Testis (tissue), 2 donors: ENCODE measurements around the gene COG2.

ENCODE experiments used
- POLR2A ChIP-seq: fragments of 450-650 bp; IDR thresholded peaks from one replicate; pipeline ENCODE4 v1.6.1; 2017; ENCODE audit warnings: antibody characterized with exemption, mild to moderate bottlenecking, moderate library complexity
- TF ChIP-seq, protein P1 (sequence below), 3 experiments: fragments of 450-650 bp in 2 of 3; fragments of 200-600 bp in 1 of 3; sonication (generic) in 1 of 3; IDR thresholded peaks; one replicate each; pipeline ENCODE4 v1.5.1; 2016 to 2019; ENCODE audit warnings: antibody characterized with exemption in 3 of 3, mild to moderate bottlenecking in 2 of 3, moderate library complexity in 1 of 3

DNA sequence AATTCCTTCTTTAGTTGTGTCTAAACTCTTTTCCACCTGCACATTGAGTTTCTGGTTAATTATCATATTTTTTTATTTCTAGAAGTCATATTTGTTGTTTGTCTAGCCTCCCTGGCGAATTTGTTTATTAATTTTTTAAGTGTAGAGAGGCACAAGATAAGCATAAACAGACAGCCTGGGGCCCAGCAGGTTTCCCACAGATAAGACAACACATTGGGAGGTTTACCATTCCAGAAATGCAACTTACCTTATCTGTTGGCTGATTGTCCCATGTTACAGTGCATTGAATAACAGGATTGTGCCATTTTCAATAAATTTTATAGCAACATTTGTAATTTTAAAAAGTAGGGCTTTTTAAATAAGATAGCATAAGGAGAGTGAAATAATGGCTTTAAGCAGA lies 34.9 kb downstream of the COG2 start:
- TF ChIP-seq POLR2A: no peak
- TF ChIP-seq, protein P1, sequence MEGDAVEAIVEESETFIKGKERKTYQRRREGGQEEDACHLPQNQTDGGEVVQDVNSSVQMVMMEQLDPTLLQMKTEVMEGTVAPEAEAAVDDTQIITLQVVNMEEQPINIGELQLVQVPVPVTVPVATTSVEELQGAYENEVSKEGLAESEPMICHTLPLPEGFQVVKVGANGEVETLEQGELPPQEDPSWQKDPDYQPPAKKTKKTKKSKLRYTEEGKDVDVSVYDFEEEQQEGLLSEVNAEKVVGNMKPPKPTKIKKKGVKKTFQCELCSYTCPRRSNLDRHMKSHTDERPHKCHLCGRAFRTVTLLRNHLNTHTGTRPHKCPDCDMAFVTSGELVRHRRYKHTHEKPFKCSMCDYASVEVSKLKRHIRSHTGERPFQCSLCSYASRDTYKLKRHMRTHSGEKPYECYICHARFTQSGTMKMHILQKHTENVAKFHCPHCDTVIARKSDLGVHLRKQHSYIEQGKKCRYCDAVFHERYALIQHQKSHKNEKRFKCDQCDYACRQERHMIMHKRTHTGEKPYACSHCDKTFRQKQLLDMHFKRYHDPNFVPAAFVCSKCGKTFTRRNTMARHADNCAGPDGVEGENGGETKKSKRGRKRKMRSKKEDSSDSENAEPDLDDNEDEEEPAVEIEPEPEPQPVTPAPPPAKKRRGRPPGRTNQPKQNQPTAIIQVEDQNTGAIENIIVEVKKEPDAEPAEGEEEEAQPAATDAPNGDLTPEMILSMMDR (IDR thresholded peaks at IDR 0.05): no peak
